ENCODE results near the gene SORCS2.

- TF ChIP-seq EZH2phosphoT487 (IDR thresholded peaks at IDR 0.05; ENCODE audit: borderline replicate concordance, low read length): no peak
- TF ChIP-seq, protein P1, sequence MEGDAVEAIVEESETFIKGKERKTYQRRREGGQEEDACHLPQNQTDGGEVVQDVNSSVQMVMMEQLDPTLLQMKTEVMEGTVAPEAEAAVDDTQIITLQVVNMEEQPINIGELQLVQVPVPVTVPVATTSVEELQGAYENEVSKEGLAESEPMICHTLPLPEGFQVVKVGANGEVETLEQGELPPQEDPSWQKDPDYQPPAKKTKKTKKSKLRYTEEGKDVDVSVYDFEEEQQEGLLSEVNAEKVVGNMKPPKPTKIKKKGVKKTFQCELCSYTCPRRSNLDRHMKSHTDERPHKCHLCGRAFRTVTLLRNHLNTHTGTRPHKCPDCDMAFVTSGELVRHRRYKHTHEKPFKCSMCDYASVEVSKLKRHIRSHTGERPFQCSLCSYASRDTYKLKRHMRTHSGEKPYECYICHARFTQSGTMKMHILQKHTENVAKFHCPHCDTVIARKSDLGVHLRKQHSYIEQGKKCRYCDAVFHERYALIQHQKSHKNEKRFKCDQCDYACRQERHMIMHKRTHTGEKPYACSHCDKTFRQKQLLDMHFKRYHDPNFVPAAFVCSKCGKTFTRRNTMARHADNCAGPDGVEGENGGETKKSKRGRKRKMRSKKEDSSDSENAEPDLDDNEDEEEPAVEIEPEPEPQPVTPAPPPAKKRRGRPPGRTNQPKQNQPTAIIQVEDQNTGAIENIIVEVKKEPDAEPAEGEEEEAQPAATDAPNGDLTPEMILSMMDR (IDR thresholded peaks at IDR 0.05; ENCODE audit: low read depth, low read length, poor library complexity, severe bottlenecking): no peak
These were observed 311.4 kb downstream of the SORCS2 start for GRCh38 chr4:7503559-7504249.

All from DOHH2 (cell line).